ENCODE results near the gene HCK.
"Not testable (repeated sequence)": the region's sequence is repeated elsewhere in the genome, so short reads cannot be mapped to it uniquely, and the experiment has no call there.

Gene HCK

GRCh38 chr20:32109392-32110172 lies 57.5 kb downstream of the HCK start, which contains the start of gene TM9SF4:
TM9SF4 (plus strand) TSS chr20:32109714; CDS start chr20:32109741, 27 bp downstream.
- peak; percentile 96 for DNase-seq

GRCh38 chr20:32110173-32110704 lies 58.2 kb downstream of the HCK start:
- no peak for DNase-seq

- no peak for DNase-seq
Measured at GRCh38 chr20:32110727-32111126, 58.7 kb downstream of the HCK start.

GRCh38 chr20:32111156-32111686 lies 59.2 kb downstream of the HCK start:
- no peak for DNase-seq

GRCh38 chr20:32111753-32112152 lies 59.7 kb downstream of the HCK start:
- DNase-seq = no peak

GRCh38 chr20:32112841-32113240 lies 60.8 kb downstream of the HCK start:
- peak; percentile 28 for DNase-seq

- DNase-seq = no peak
Measured at GRCh38 chr20:32113591-32114260, 61.7 kb downstream of the HCK start.

GRCh38 chr20:32114305-32114960 lies 62.4 kb downstream of the HCK start:
- no peak for DNase-seq

GRCh38 chr20:32115211-32115767 lies 63.2 kb downstream of the HCK start:
- no peak for DNase-seq

- DNase-seq = no peak
Measured at GRCh38 chr20:32116079-32116521, 64.1 kb downstream of the HCK start.

- DNase-seq = not testable (repeated sequence)
Measured at GRCh38 chr20:32116796-32117195, 64.8 kb downstream of the HCK start.

GRCh38 chr20:32118427-32118826 lies 66.4 kb downstream of the HCK start:
- not testable (repeated sequence) for DNase-seq

- DNase-seq = no peak
Measured at GRCh38 chr20:32119734-32120133, 67.7 kb downstream of the HCK start.

GRCh38 chr20:32121908-32122307 lies 69.9 kb downstream of the HCK start:
- not testable (repeated sequence) for DNase-seq

- no peak for DNase-seq
Measured at GRCh38 chr20:32123088-32123487, 71.0 kb downstream of the HCK start.

GRCh38 chr20:32124916-32125454 lies 72.9 kb downstream of the HCK start:
- DNase-seq = no peak

- DNase-seq = no peak
Measured at GRCh38 chr20:32125506-32125905, 73.5 kb downstream of the HCK start.

GRCh38 chr20:32126919-32127318 lies 74.9 kb downstream of the HCK start:
- no peak for DNase-seq

GRCh38 chr20:32127347-32127746 lies 75.3 kb downstream of the HCK start:
- no peak for DNase-seq

GRCh38 chr20:32128167-32128566 lies 76.1 kb downstream of the HCK start:
- DNase-seq = no peak

GRCh38 chr20:32129863-32130262 lies 77.8 kb downstream of the HCK start:
- DNase-seq = no peak

- no peak for DNase-seq
Measured at GRCh38 chr20:32130352-32130751, 78.3 kb downstream of the HCK start.

GRCh38 chr20:32130965-32131364 lies 78.9 kb downstream of the HCK start:
- DNase-seq = no peak
